CD8-positive, alpha-beta memory T cell (primary cell): ENCODE measurements around the gene PCDHGA1. TPM values are rescaled to one million over a fixed set of nuclear protein-coding genes. Genes with fewer than 3 reads are reported as not detected.

Experiments used
- CTCF ChIA-PET: fragments of 350-600 bp; sonication (Branson Sonifier 250); formaldehyde crosslinking; loops from one replicate; lab custom pipeline; 2021; ENCODE audit warnings: antibody characterized with exemption; lab: Charles Lee
- POLR2A ChIA-PET: fragments of 350-600 bp; sonication (Branson Sonifier 250); formaldehyde crosslinking; loops from one replicate; lab custom pipeline; 2021; ENCODE audit warnings: antibody characterized with exemption; lab: Charles Lee
- DNase-seq, 5 donors: peaks; one replicate each; pipeline versions ENCODE4 v3.0.0 to v3.0.0-alpha.2; 2020 to 2022; ENCODE audit warnings: mixed read lengths in 1 of 5
- H3K27ac ChIP-seq: one replicate; pipeline ENCODE4 v1.7.0; 2013; ENCODE audit warnings: low read depth, mild to moderate bottlenecking, low read length, moderate library complexity
- H3K27me3 ChIP-seq: 2 replicates; pipeline ENCODE4 v1.7.0; 2013; ENCODE audit warnings: low read length, mild to moderate bottlenecking; ENCODE audit not compliant: insufficient read depth, poor library complexity, severe bottlenecking
- H3K36me3 ChIP-seq: 2 replicates; pipeline ENCODE4 v1.7.0; 2013; ENCODE audit warnings: mild to moderate bottlenecking, low read length, moderate library complexity; ENCODE audit not compliant: insufficient read depth
- H3K4me1 ChIP-seq: 2 replicates; pipeline ENCODE4 v1.7.0; 2013; ENCODE audit warnings: mild to moderate bottlenecking, low read length, moderate library complexity; ENCODE audit not compliant: insufficient read depth
- H3K4me3 ChIP-seq: 2 replicates; pipeline ENCODE4 v1.7.0; 2013; ENCODE audit warnings: mild to moderate bottlenecking, low read length
- H3K9me3 ChIP-seq: 2 replicates; pipeline ENCODE4 v1.7.0; 2013; ENCODE audit warnings: mild to moderate bottlenecking, low read length
- H3K27ac Mint-ChIP-seq, 8 donors: one replicate each; pipeline ENCODE4 v1.8.0; 2020 to 2021; ENCODE audit warnings: mixed read lengths in 8 of 8, mild to moderate bottlenecking in 6 of 8, inconsistent platforms in 3 of 8, moderate library complexity in 3 of 8
- H3K27me3 Mint-ChIP-seq, 2 donors: one replicate each; pipeline ENCODE4 v1.8.0; 2020 to 2021; ENCODE audit warnings: mixed read lengths in 2 of 2, mild to moderate bottlenecking in 1 of 2, moderate library complexity in 1 of 2
- H3K36me3 Mint-ChIP-seq, 3 donors: one replicate each; pipeline ENCODE4 v1.8.0; 2020 to 2021; ENCODE audit warnings: mixed read lengths in 3 of 3, inconsistent platforms in 1 of 3, mild to moderate bottlenecking in 1 of 3
- H3K4me1 Mint-ChIP-seq, 3 donors: one replicate each; pipeline ENCODE4 v1.8.0; 2020 to 2021; ENCODE audit warnings: mixed read lengths in 3 of 3, inconsistent platforms in 1 of 3, mild to moderate bottlenecking in 1 of 3
- H3K4me3 Mint-ChIP-seq, 7 donors: one replicate each; pipeline ENCODE4 v1.8.0; 2020 to 2021; ENCODE audit warnings: mixed read lengths in 7 of 7, mild to moderate bottlenecking in 6 of 7, moderate library complexity in 4 of 7, inconsistent platforms in 2 of 7
- H3K9me3 Mint-ChIP-seq, 5 donors: one replicate each; pipeline ENCODE4 v1.8.0; 2020 to 2022; ENCODE audit warnings: mixed read lengths in 5 of 5, mild to moderate bottlenecking in 3 of 5, moderate library complexity in 2 of 5, inconsistent platforms in 1 of 5
- polyA plus RNA-seq: library from polyadenylated mRNA; unstranded; fragments of 300-500 nt; fragmentation: Illumina TruSeq; gene quantifications from one replicate; pipeline ENCODE4 v1.2.3, GENCODE V29; 2021
- total RNA-seq, 2 experiments: library from RNA; stranded (reverse); gene quantifications; one replicate each; pipeline ENCODE4 v1.2.3, GENCODE V29; 2021

Gene PCDHGA1
- total and polyA plus RNA-seq, 3 experiments from 2014 or later, result 0.07 to 0.09 TPM; not detected in 1

DNA sequence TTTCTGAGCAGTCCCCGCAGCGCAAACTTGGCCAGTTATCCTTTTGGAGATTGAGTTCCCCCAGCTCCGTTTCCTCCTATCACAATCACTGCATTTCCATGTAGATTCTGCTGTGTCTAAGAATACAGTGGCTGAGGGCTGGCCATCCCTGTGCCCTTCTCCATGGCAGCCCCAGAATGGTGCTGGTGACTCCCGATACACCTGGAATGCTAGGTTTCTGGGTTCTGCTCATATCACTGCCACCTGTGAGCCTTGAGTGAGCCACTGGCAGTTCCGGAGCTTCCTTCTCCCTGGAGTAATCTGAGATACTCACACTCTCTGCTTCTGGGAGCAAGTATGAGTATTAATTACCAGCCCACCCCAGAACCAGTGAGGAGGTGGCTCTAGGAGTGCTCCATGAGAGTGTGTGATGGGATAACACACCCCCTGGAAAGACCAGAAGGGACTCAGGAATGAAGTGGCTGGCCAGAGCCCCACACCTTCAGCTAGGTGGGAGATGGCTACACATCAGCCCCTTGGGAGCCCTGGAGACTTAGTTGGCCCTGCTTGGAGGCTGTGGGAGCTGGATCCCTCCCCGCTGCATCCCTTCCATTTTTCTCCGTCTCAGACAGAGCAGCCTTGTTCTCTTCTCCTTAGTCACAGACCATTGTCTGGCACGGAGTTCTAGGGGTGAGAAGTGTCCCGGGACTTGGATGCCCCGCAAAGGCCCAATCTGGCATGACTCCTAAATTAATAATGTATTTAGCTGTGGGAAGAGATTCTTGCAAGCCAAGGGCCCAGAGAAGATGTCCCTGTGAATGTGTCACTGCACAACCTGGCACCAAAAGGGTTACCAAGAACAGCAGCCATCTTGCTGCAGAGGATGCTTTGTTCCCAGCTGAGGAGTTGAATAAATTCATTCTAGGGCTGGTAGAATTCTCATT lies 163.4 kb downstream of the PCDHGA1 start:
- peaks cover 18% of the 10 kb centered on the region for H3K27me3 ChIP-seq
- POLR2A ChIA-PET, result no interaction called here

DNA sequence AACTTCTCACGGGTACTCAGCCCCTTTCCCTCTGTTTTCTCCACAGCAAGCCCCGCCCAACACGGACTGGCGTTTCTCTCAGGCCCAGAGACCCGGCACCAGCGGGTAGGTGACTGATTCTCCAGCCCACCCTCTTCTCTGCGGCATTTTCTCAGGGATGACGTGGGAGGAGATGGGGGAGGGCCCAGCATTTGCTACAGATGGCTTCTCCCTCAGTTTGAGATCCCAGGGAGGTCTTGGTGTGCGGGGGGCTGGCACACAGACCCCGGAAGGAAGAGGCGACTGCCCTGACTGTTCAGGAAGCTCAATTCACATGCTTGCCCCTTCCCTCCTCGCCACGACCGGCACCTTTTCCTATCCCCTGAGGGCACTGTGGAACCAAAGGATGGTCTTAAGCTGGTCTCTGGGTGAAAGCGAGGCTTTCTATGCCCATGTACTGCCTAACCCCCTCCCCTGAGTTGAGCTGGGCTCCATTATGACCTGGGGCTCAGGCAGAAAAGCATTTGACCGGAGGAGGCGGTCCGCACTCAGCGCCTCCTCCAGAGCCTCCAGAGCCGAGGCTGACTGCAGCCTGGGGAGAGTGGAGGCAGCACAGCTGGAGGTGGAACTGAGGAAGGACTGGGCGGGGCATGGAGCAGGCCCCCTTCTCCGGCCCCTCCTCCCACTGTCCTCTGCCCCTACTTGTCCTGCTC lies 164.6 kb downstream of the PCDHGA1 start:
- DNase-seq, result no peak
- peaks cover 0 to 5% (median 0%) of the 10 kb centered on the region in 3 donors for H3K36me3 Mint-ChIP-seq
- H3K4me3 Mint-ChIP-seq, result peak overlapping the region in 2 of 7 donors; percentile 4 to 7
- H3K4me1 ChIP-seq, result no peaks in the 10 kb centered on the region
- ChIA-PET CTCF (interaction anchor here (1.4 kb wide), 1 partner anchor 18 kb away, joined by 4 read pairs; no protein-coding TSS in a partner anchor), POLR2A (no interaction called here)
- H3K27me3 Mint-ChIP-seq, result peaks cover 60 to 76% of the 10 kb centered on the region in 2 donors
- no peaks in the 10 kb centered on the region for H3K36me3 ChIP-seq
- peaks cover 9 to 20% (median 12%) of the 10 kb centered on the region in 3 donors for H3K4me1 Mint-ChIP-seq
- H3K27me3 ChIP-seq, result peaks cover 18% of the 10 kb centered on the region
- H3K27ac ChIP-seq, result no peak overlapping the region
- H3K9me3 Mint-ChIP-seq, result peaks cover 0 to 2% (median 0%) of the 10 kb centered on the region in 5 donors
- H3K27ac Mint-ChIP-seq, result peak overlapping the region in 1 of 8 donors; percentile 0
- H3K4me3 ChIP-seq, result no peak overlapping the region
- no peaks in the 10 kb centered on the region for H3K9me3 ChIP-seq

More for the DNA sequence above, 163.4 kb downstream of the PCDHGA1 start:
- no peak for DNase-seq
- H3K36me3 ChIP-seq, result no peaks in the 10 kb centered on the region
- no peak overlapping the region for H3K4me3 ChIP-seq
- H3K4me1 Mint-ChIP-seq, result peaks cover 9 to 20% (median 12%) of the 10 kb centered on the region in 3 donors
- no peaks in the 10 kb centered on the region for H3K9me3 Mint-ChIP-seq
- H3K27me3 Mint-ChIP-seq, result peaks cover 62 to 81% of the 10 kb centered on the region in 2 donors
- CTCF ChIA-PET, result interaction anchor here (0.8 kb wide), 1 partner anchor 19 kb away, joined by 3 read pairs; no protein-coding TSS in a partner anchor
- peak overlapping the region in 2 of 7 donors; percentile 24 to 61 for H3K4me3 Mint-ChIP-seq
- no peaks in the 10 kb centered on the region for H3K4me1 ChIP-seq
- no peak overlapping the region for H3K27ac ChIP-seq
- no peak overlapping the region for H3K27ac Mint-ChIP-seq
- no peaks in the 10 kb centered on the region for H3K9me3 ChIP-seq
- H3K36me3 Mint-ChIP-seq, result peaks cover 0 to 5% (median 0%) of the 10 kb centered on the region in 3 donors

DNA sequence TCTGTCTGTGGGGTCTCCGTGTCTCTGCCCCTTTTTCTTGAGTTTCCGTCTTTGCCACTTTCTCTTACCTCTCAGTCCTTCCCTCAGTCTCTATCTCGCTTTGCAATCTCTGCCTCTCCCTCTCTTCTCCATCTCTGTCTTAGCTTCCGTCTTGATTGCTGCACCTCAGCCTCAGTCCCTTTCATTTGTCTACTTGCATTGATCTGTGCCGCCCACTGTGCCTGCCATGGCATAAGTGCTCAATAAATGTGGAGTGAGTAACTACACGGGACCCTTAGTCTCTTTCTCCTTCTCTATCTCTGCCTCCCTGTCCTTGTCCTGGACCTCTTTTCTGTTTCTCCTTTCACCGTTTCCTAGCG lies 165.1 kb downstream of the PCDHGA1 start:
- Histone ChIP-seq H3K27ac (no peak overlapping the region), H3K27me3 (peaks cover 14% of the 10 kb centered on the region), H3K9me3 (no peaks in the 10 kb centered on the region), H3K4me1 (no peaks in the 10 kb centered on the region), H3K4me3 (no peak overlapping the region), H3K36me3 (no peaks in the 10 kb centered on the region)
- Mint-ChIP-seq H3K27me3 (peaks cover 56 to 70% of the 10 kb centered on the region in 2 donors), H3K27ac (peak overlapping the region in 1 of 8 donors; percentile 0), H3K9me3 (peaks cover 0 to 2% (median 0%) of the 10 kb centered on the region in 5 donors), H3K4me1 (peaks cover 9 to 20% (median 12%) of the 10 kb centered on the region in 3 donors), H3K4me3 (peak overlapping the region; percentile 0 to 27 (median 7)), H3K36me3 (peaks cover 0 to 5% (median 0%) of the 10 kb centered on the region in 3 donors)
- DNase-seq, result no peak
- ChIA-PET POLR2A (no interaction called here), CTCF (interaction anchor here (1.4 kb wide), 1 partner anchor 17 kb away, joined by 4 read pairs; no protein-coding TSS in a partner anchor)

DNA sequence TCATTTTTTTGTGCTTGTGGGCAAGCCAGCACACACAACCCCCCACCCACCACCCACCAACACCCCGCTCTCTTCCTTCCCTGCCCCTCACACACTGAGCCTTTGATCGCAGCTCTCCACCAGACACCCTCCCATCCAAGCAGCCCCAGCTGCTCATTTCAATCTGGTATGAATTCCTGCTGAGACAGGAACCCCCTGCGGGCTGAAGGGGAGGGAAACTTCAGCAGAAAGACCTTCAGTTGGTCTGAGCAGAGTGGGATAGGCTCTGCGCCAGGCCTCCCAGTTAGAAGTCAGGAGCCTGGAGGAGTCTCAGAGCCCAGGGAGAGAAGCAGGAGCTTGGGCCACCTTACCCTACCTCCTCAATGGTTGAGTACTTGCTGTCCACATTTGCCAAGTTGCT lies 165.7 kb downstream of the PCDHGA1 start:
- ChIA-PET POLR2A (no interaction called here), CTCF (interaction anchor here (1.4 kb wide), 1 partner anchor 17 kb away, joined by 4 read pairs; no protein-coding TSS in a partner anchor)
- Histone ChIP-seq H3K36me3 (no peaks in the 10 kb centered on the region), H3K27me3 (peaks cover 12% of the 10 kb centered on the region), H3K9me3 (no peaks in the 10 kb centered on the region), H3K27ac (no peak overlapping the region), H3K4me3 (no peak overlapping the region), H3K4me1 (no peaks in the 10 kb centered on the region)
- H3K9me3 Mint-ChIP-seq, result peaks cover 0 to 2% (median 0%) of the 10 kb centered on the region in 5 donors
- H3K4me1 Mint-ChIP-seq, result peaks cover 9 to 20% (median 12%) of the 10 kb centered on the region in 3 donors
- no peak overlapping the region for H3K4me3 Mint-ChIP-seq
- H3K27ac Mint-ChIP-seq, result no peak overlapping the region
- H3K27me3 Mint-ChIP-seq, result peaks cover 50 to 64% of the 10 kb centered on the region in 2 donors
- peaks cover 0 to 5% (median 0%) of the 10 kb centered on the region in 3 donors for H3K36me3 Mint-ChIP-seq
- no peak for DNase-seq

DNA sequence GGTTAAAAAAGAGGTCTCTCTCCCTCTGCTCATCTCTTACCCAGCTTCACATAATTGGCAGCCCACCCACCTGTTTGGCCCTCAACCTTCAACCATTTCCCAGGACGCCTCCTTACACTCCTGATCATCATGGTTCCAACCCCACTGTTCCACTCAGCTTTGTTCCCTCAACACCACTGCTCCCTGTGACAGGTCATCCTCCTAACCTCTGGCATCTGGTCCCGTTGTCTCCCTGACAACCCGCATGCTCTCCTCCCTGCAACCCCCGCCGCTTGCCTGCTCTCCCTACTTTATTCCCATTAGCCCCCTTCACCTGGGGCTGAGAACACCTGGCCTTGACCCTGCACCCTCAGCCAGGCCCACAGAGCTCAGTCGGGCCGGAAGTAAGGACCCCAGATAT lies 171.4 kb downstream of the PCDHGA1 start:
- no peaks in the 10 kb centered on the region for H3K4me1 Mint-ChIP-seq
- no peak overlapping the region for H3K27ac ChIP-seq
- H3K27ac Mint-ChIP-seq, result no peak overlapping the region
- peaks cover 0 to 5% (median 0%) of the 10 kb centered on the region in 3 donors for H3K36me3 Mint-ChIP-seq
- POLR2A ChIA-PET, result no interaction called here
- H3K4me1 ChIP-seq, result no peaks in the 10 kb centered on the region
- CTCF ChIA-PET, result interaction anchor here (1.4 kb wide), 1 partner anchor 11 kb away, joined by 3 read pairs; no protein-coding TSS in a partner anchor
- no peaks in the 10 kb centered on the region for H3K27me3 ChIP-seq
- no peaks in the 10 kb centered on the region for H3K36me3 ChIP-seq
- H3K9me3 Mint-ChIP-seq, result peaks cover 0 to 2% (median 0%) of the 10 kb centered on the region in 5 donors
- H3K9me3 ChIP-seq, result no peaks in the 10 kb centered on the region
- no peak for DNase-seq
- H3K27me3 Mint-ChIP-seq, result peaks cover 16 to 21% of the 10 kb centered on the region in 2 donors
- peak overlapping the region in 1 of 7 donors; percentile 44 for H3K4me3 Mint-ChIP-seq
- H3K4me3 ChIP-seq, result no peak overlapping the region

DNA sequence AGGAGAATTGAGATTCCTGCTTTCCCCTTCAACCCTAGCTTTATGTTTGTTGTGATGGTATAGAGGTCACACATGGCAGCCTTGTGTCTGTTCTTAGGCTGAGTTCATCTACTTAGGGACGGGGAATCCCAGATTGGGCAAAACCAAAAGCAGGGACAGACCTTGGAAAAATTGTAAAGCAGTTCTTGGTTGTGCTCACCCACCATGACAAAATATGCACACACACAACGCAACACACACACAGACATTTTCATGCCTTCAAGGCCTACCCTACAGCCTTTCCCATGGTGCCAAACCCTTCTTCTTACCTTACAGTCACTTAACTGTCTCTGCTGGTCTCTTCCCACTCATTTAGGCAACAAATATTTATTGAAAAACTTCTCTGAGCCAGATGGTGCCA lies 173.4 kb downstream of the PCDHGA1 start:
- Mint-ChIP-seq H3K27ac (peak overlapping the region in 1 of 8 donors; percentile 6), H3K36me3 (no peaks in the 10 kb centered on the region), H3K4me1 (no peaks in the 10 kb centered on the region), H3K4me3 (no peak overlapping the region), H3K27me3 (peaks cover 4 to 12% of the 10 kb centered on the region in 2 donors), H3K9me3 (peaks cover 0 to 2% (median 0%) of the 10 kb centered on the region in 5 donors)
- Histone ChIP-seq H3K27ac (no peak overlapping the region), H3K4me1 (no peaks in the 10 kb centered on the region), H3K27me3 (no peaks in the 10 kb centered on the region), H3K9me3 (no peaks in the 10 kb centered on the region), H3K4me3 (no peak overlapping the region), H3K36me3 (no peaks in the 10 kb centered on the region)
- no peak for DNase-seq
- ChIA-PET CTCF (interaction anchor here (1.5 kb wide), 1 partner anchor 21 kb away, joined by 3 read pairs; no protein-coding TSS in a partner anchor), POLR2A (no interaction called here)

DNA sequence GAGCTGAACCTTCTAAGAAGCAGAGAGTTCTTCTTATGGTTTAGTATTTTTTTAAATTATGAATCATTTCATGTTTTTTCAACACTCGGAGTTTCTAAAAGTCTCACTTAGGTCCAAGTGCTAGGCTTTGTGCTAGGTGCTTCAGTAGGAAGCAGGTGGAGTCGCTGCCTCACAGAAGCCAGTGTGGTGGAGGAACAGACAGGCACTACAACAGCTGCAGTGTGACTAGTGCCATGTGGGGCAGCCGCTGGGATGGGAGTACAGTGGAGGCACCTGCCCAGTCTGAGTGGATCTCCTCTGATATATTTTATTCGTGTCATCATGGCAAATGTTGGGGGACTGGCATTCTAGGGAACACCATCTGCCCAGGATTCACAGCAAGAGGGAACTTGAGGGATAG lies 173.9 kb downstream of the PCDHGA1 start:
- DNase-seq, result no peak
- Mint-ChIP-seq H3K4me3 (no peak overlapping the region), H3K9me3 (no peaks in the 10 kb centered on the region), H3K4me1 (peaks cover 0 to 2% (median 0%) of the 10 kb centered on the region in 3 donors), H3K36me3 (no peaks in the 10 kb centered on the region), H3K27ac (no peak overlapping the region), H3K27me3 (peaks cover under 1 to 9% of the 10 kb centered on the region in 2 donors)
- Histone ChIP-seq H3K27ac (no peak overlapping the region), H3K27me3 (no peaks in the 10 kb centered on the region), H3K9me3 (no peaks in the 10 kb centered on the region), H3K36me3 (no peaks in the 10 kb centered on the region), H3K4me1 (no peaks in the 10 kb centered on the region), H3K4me3 (no peak overlapping the region)
- ChIA-PET CTCF (interaction anchor here (1.5 kb wide), 1 partner anchor 20 kb away, joined by 3 read pairs; no protein-coding TSS in a partner anchor), POLR2A (no interaction called here)
